ENCODE measurements around the gene AOPEP.

GRCh38 chr9:94852373-94852772, 125.9 kb downstream of the AOPEP start:
- no peak for TF ChIP-seq CTCF (IDR thresholded peaks at IDR 0.05)
- no peak for TF ChIP-seq POLR2A (IDR thresholded peaks at IDR 0.05)

Data from uterus (tissue), 2 donors.